Measurements from ENCODE around the gene GCHFR. TPM values are rescaled to one million over a fixed set of nuclear protein-coding genes. Genes with fewer than 3 reads are reported as not detected.

GCHFR gene
- total RNA-seq, 1 donor from 2014 or later = 7.4 TPM

GRCh38 chr15:40812721-40813425 lies 49.0 kb downstream of the GCHFR start:
- no peak for DNase-seq

- no peak for DNase-seq
Observed at GRCh38 chr15:40815042-40815698, 51.3 kb downstream of the GCHFR start.

Small RNA genes lying within 50 kb of the gene (small RNA-seq; reads per million reads assigned to genes)
- gene SUMO2P15 (ENCODE audit: low replicate concordance) = not detected

Other genes with a start within 250 kb of the GCHFR start
- gene CCDC32, start 199.0 kb upstream of the GCHFR start, total RNA-seq = 15.0 TPM
- gene RPUSD2, start 194.8 kb upstream of the GCHFR start, total RNA-seq = 5.8 TPM
- gene KNL1, start 169.8 kb upstream of the GCHFR start, total RNA-seq = 11.8 TPM
- gene RAD51, start 68.9 kb upstream of the GCHFR start, total RNA-seq = 3.7 TPM
- gene RMDN3, start 8.8 kb upstream of the GCHFR start, total RNA-seq = 16.6 TPM
- 3.3 TPM for gene C15orf62, start 5.9 kb downstream of the GCHFR start, total RNA-seq
- 17.1 TPM for gene ZFYVE19, start 43.0 kb downstream of the GCHFR start, total RNA-seq
- 19.0 TPM for gene DNAJC17, start 43.4 kb downstream of the GCHFR start, total RNA-seq
- gene PPP1R14D, start 64.6 kb downstream of the GCHFR start, total RNA-seq = not detected
- gene SPINT1, start 80.0 kb downstream of the GCHFR start, total RNA-seq = 50.8 TPM
- 19.4 TPM for gene RHOV, start 110.2 kb downstream of the GCHFR start, total RNA-seq
- gene VPS18, start 130.4 kb downstream of the GCHFR start, total RNA-seq = 12.5 TPM
- 7.6 TPM for gene DLL4, start 165.3 kb downstream of the GCHFR start, total RNA-seq
- 5.6 TPM for gene CHAC1, start 189.4 kb downstream of the GCHFR start, total RNA-seq

Measured in skin of body (tissue), 3 donors.